GM18508 (cell line): ENCODE measurements around the gene BRD2.

Experiments
- ATAC-seq: cut with Tn5 transposase; IDR thresholded peaks from one replicate; pipeline ENCODE4 v1.9.1; 2021; ENCODE audit warnings: moderate number of reproducible peaks; ENCODE audit not compliant: insufficient read depth, unreplicated experiment

Gene BRD2

DNA sequence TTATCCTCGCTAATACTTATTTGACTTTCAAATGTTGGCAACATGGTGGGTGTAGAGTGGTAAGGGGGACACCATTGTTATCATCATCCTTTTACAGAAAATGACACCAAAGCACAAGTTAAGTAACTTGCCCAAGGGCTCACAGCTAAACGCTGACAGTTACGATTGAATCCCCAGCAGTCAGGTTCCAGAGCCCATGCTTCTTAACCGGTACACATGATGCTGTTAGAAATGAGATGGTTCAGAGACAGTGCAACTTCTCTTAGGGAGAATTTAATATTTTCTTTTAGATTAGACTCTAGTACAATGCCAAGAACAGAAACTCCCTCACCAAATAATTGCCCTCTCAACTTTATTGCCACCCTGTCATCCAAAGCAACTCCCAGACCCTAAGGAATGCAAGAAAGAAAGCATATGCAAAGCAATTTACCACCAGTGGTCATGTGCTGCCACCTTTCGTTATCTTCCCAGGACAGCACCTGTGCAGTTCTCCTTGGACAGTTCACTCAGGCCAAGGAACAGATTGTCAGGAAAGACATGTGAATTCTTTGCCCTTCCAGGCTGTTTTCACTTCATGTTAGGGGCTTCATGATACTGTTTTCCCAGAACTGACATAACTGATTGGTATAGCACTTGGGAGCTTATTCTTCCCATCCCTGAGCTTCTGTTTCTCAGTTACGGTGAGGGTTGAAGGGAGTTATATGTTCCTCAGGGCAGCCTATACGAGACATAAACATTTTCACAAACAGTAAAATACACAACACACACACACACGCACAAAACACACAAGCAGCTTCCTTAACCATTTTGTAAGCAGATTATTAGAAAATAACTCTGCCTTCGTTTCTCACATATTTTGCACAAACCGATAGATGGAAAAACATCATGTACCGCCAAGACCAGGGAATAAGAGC is 20.6 kb upstream of the BRD2 start:
- no peak for ATAC-seq

DNA sequence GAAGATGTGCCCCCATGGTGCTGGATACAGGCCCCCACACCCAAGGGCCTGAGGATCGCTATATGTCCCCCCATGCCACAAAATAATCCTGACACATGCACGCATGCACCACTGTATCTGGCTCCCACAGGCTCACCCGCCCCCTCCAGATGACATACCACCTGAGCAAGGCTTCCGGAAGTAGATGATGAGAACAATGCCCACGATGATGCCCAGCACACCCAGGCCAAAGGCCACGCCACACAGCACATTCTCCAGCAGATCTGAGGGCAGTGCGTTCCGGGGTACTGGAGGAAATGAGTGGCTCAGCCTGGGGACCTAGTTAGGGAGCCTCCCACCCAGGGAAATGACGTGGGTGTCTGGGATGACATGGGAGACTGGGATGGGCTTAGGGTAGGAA is 19.3 kb upstream of the BRD2 start:
- ATAC-seq, result no peak

DNA sequence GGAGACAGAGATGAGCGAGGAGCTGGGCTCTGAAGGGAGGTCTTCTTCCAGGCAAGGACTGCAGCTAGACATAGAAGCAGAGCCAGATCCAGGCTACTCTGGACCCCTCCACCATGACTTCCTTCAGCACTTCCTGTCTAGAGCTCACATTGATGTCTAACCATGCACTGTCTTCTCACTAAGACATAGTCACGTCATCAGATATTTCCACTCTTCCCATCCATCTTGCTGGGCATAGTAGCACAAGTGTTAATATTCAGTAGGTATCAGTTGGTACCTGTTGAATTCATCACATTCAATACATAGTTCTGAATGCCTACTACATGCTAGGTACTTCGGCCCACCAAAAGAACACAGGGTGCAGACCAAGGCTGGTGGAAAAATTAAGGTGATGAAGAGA is 18.4 kb upstream of the BRD2 start:
- no peak for ATAC-seq

DNA sequence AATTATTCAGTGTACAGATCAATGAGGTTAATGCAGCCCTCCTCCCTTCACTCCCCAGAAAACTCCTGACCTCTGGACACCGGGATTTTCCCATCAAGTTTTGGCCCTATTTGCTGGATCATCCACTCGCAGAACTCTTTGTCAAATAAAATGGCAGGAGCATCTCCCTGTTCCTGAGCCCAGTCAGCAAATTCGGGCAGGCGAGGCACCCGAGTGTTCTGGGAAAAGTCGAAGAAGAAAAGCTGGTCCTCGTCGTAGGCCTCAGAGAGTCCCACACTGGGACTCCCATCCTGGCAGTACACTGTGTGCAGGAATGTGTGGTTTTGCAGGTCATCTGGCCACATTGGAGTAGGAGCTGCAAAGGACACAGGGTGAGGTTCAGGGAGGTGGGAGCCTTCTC is 17.9 kb upstream of the BRD2 start:
- no peak for ATAC-seq

DNA sequence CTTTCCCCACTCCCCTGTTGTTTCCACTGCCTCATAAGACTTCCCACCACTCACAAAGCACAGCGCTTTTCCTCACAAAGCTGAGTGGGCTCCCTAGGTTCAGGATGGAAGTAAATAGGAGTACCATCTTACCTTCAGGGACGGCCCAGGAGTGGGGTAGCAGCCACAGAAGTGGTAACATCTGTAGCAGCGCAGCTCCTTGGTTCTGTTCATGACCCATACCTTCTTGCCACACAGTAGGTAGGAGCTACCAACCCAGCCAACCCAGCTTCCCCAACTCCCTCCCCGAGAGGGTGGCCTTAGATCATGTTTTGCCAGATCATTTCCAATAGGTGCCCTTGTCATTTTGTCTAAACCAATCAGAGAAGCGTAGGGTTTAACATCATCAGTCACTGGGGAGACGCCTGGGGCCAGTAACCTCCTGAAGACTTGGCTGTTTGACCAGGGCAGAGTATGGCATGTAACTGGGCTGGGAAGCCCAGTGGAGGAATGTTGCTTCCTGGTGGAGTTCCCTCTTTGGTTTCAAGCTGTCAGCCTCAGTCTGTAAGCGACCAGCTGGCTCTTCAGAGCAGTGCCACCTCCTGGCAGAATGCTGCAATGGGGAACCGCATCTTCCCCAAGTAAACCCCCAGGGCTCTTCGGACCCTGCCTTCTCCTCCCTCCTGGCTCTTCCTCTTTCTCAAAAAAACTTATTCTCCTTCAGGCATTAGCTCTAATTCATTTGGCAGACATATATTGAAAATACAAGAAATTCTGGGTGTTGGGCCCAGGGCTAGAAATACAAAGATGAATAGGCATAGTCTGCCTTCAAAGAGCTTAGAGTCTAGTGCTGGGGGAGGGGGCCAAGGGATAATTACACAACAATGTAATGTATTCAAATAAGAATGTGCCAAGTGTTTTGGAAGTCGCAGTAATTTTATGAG is 15.3 kb upstream of the BRD2 start, which contains the start of gene HLA-DMA:
Gene HLA-DMA (minus strand): TSS at position 281 of the 923 bp plus-strand sequence. CDS start 61 bp downstream, at position 220.
- peak; percentile 60 for ATAC-seq

DNA sequence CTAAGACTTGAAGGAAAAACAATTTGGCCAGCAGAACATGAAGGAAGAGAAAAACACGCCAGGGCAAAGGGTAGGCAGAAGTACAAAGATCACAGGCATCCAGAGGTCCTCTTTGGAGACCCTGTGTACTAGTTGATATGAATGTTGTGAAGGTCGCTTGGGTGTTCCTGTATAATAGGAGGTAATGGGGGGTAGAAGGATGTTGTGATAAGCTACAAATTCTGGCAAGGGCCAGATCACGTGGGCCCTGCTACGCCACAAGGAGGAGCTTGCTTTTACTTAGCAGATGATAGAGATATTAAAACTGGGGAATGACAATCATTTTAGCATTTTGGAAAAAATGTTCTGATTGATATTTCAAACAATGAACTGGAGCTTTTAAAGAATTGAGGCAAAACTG is 14.6 kb upstream of the BRD2 start:
- ATAC-seq, result no peak

DNA sequence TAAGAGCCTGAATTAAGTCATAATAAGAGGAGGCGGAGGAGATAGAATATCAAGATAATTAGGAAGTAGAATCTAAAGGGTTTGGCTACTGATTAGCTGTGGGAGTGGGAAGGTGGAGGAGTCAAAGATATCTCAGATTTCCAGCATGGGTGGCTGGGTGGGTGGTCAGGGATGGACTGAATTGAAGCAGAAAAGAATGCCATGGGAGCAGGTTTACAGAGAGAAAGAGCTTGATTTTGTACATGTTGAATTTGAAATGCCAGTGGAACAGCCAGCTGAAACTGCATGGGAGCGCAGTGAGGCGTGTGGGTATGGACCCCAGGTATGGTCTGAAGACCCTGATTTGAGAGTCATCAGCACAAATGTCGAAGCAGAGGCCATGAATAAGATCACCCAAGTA is 14.1 kb upstream of the BRD2 start:
- no peak for ATAC-seq

DNA sequence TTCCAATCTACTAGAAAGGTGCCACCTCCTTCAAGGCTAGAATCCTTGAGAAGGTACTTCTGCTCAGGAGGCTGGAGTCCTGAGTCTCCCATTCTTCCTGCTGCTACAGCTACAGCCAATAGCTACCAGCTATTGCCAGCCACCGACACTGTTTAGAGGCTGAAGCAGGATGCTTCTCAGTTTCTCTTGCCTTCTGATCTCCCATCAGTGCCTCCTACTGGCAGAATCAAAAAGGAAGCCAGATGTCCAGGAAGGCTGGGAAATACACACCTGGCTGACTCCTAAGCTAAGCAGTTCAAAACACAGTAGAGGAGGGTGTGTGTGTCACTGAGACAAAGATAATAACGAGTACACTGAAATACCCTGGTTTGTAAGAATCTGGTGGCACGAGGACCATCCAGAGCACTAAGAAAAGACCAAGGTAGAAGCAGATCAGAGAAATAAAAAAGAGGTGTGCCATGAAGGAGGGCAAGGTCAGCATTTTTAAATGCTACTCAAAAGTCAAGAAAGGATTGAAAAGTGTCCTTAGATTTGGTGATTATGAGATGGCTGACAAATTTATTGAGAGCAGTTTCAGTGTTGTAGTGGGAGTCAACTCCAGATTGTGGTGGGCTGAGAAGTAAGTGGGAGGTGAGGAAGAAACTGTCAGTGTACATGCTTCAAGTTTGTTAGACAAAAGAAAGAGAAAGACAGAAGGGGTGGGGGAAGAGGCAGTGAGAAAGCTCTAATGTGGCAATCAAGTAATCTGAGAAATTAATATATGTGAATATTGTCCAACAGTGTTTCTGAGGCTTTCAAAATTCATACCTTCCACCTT is 13.2 kb upstream of the BRD2 start:
- ATAC-seq, result no peak

DNA sequence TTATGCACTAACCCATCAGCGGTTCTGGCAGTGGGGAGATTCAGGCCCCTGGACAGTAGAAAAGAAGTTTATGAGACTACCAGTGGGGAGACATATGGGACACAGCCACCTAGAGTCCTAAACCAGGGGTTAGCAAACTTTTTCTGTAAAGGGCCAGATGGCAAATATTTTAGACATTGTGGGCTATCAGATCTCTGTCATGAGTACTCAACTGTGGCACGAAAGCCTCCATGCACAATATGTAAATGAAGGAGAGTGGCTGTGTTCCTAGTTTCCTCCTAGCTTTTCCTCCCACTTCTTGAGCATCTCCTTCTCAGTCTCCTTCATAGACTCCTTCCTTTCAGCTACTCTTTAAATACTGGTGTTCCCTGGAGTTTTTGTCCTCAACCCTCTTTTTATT is 12.2 kb upstream of the BRD2 start:
- ATAC-seq, result no peak

DNA sequence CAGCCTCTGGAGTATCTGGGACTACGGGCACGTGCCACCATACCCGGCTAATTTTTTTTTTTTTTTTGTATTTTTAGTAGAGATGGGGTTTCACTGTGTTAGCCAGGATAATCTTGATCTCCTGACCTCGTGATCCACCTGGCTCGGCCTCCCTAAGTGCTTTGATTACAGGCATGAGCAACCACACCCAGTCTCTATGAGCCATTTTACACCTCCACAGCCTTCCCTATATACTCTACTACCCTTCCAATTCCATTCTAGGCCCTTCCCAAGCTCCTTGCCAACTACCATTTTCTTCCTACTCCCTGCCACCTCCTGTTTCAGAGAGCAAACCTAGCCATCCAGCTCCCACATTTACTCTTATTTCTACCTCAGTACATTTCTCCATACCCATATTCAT is 7.8 kb upstream of the BRD2 start:
- no peak for ATAC-seq

DNA sequence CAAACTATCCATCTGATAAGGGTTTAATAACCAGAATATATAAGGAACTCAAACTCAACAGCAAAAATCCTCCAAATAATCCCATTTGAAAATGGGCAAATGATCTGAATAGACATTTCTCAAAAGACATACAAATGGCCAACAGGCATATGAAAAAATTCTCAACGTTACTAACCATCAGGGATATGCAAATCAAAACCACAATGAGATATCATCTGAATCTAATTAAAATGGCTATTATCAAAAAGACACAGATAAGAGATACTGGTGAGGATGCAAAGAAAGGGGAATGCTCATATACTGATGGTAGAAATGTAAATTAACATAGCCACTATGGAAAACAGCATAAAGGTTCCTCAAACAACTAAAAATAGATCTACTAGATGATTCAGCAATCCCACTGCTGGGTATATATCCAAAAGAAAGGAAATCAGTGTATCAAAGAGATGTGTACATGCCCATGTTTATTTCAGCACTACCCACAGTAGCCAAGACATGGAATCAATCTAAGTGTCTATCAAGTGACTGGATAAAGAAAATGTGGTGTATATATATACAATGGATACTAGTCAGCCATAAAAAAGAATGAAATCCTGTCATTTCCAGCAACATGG is 6.1 kb upstream of the BRD2 start:
- ATAC-seq, result no peak

DNA sequence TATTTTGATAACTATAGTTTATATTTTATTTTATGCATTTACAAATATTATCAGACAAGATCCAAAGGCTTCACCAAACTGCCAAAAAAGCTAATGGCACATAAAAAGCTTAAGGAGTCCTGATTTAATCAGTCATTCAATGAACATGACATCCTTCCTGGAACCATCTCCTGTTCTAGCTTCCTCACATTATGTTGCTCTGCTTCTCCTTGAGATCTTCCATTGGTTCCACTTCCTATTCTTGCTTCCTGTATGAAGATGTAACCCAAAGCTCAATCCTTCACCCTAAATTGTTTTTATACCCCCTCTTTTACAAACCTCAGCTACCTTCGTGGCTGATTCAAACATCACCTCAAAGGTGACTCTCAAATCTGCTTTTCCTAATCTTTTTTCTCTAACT is 4.5 kb upstream of the BRD2 start:
- no peak for ATAC-seq

DNA sequence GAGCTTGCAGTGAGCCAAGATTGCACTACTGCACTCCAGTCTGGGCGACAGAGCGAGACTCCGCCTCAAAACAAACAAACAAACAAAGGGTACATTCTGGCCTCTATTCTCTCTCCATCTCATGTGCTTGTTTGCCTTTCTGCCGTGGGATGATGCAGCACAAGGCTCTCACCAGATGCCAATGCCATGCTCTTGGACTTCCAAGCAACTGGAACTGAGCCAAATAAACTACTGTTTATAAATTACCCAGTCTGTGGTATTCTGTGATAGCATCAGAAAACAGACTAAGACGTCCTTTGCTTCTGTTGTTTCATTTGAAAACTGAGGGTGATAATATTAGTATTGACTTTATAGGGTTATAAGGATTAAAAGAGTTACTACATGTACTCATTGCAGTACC is 3.6 kb upstream of the BRD2 start:
- no peak for ATAC-seq

DNA sequence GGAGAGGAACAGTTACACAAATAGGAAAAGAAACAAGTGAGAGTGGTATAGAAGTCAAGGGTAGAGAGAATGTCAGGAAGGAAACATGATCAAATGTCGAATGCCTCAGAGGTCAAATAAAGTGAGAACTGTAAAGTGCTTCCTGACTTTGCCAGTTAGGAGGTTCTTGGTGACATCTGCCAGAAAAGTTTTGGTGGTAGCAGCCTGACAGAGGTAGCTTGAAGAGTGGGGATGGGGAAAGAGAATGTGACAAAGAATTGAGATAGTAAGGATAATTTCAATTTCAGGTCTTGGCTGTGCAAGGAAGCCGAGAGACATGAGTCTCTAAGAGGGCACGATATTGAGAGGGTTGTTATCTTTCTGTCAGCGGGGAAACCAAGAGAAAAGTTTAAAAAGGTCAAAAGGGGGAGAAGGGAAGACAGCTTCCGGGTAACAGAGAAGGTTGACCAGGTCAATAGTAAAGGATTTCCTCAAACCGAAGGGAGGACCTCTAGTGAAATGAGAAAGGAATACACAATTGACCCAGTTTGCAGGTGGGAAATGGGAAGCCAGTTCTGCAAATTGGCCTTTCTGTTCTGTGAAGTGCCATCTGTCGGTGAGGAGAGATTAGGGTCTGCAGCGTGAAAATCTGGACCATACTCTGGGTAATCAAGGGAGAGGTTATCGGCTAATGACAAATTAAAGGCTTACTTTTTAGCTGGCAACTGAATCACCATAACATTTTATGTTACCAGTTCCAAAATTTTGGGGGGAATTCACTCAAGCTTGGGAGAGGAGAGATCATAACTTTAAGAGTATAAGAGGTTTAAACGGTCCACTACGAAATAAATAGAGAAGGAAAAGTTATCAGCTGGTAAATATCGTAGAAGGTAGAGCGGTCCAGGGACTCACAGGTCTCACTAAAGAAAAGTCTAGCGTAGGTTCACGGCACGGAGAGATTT is 973 bp upstream of the BRD2 start:
- ATAC-seq, result no peak

DNA sequence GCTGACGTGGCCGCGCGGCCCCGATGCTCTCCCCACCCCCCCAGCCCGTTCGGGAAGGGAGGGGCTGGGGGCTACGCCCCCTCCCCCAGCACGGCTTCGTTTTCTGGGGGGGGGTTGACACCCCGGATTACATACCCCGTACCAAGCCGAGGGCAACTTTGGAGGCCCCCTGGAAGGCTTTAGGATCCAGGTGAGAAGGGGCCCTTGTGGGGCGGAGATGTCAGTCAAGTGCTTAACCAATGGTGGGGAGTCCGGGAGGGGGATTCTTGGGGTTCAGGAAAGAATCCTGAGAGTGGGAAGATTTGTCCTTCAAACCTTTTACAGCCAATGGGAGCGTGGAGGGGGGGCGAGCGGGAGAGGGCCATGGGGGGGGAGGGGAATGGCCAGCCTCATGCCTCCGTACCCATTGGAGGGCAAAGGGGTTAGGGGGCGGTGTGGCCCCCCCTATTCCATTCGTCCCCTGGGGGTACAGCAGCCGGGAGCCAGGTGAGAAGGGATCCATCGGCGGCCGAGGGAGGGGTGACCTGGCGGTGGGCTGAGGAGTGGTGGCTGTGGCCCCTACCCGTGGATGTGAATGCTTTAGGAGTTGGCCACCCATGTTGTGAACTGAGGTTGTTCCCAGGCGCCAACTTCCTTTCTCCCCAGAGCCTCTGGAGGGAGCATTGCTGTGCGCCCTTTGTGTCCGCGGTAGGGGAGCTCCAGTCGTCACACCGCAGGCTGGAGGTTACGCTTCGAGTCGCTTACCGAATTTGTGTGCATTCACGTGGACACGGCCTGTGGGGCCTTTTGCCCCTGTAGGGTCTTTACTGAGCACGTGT is 682 bp downstream of the BRD2 start:
- no peak for ATAC-seq

DNA sequence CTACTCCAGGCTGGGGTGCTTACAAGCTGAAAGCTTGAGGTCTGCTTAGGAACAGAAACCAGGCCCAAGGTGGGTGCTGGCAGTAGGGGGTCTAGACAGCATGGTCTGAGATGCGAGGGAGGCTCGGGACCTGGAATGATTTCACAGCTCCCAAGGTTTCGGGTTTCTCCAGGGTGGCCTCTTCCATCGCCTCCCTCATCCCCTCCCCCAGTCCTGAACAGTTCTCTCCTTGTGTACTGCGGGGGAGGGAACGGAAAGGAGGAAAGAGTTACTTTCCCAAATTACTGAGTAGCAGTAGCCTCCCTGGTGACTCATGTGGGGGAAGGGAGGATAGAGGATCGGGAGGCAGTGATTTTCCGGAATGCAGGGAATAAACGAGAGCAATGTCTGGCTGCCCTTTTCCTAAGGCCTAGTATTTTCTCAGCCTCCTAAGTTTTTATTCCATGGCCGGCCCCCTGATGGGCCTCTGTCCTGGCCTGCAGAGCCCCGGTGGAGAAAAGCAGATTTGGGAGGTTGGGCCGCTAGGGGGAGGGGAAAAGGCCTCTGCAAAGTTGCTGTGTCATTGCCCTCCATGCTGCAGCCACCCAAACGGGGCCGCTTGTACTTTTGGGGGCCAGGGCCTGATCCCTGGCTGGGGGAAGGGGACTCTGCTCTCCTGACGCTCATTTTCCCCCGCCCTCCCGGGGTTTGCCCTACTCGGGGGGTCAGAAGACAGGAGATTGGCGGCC is 1.5 kb downstream of the BRD2 start:
- no peak for ATAC-seq

DNA sequence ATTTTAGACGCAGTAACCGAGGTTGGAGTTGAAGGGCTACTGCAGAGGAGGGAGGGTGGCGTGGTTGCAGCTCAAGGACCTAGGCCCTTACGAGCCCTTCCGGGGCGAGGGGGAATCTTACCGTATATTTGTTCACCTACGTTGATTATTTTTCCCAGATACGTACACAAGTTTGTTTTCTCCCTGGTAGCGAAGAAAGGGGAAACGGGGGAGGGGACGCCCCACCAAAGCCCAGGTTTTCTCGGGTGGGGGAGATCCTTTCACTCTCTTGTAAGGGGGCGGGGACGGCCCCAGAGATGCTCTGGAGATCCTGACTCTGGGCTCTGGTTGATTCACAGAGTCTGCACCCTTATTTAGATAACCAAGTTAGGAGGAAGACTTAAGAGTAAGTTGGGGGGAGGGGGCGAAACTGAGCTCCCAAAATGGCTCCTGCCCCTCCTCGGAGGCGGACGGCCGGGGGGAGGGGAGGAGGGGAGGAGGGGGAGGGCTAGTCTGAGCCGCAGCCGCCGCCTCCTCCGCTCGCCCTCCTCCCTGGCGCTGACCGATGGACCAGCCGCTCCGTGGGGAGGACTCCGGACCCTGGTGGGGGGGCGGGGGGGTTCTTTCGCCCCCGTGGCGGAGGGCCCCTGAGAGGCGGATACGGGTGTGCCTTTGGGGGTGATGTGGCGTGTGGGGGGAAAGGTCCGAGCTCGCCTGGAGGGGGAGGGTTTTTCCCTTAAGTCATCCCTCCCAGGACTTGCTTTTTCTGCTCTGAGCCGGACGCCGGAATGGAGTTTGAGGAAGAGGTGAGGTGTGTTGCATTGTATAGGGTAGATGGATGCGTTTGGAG is 2.2 kb downstream of the BRD2 start:
- ATAC-seq, result no peak
